ENCODE results near the gene EXD2.

DNA sequence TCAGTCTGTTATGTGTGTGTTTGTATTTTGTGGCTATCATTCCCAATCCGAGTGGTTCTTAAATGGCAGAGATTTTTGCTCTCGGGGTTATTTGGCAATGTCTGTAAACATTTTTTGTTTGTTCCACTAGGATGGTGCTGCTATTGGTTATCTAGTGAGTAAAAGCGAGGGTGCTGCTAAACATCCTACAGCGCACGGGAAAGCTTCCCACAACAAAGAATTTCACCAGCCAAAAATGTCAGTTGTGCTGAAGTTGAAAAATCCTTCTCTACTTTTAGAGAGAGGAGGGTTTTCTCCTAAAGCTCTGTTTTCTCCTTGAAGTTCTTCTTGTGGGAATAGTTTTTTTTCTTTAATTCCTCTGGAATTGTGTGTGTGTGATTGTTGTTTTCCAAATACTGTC, 2.4 kb downstream of the EXD2 start:
- TF ChIP-seq, protein P1, sequence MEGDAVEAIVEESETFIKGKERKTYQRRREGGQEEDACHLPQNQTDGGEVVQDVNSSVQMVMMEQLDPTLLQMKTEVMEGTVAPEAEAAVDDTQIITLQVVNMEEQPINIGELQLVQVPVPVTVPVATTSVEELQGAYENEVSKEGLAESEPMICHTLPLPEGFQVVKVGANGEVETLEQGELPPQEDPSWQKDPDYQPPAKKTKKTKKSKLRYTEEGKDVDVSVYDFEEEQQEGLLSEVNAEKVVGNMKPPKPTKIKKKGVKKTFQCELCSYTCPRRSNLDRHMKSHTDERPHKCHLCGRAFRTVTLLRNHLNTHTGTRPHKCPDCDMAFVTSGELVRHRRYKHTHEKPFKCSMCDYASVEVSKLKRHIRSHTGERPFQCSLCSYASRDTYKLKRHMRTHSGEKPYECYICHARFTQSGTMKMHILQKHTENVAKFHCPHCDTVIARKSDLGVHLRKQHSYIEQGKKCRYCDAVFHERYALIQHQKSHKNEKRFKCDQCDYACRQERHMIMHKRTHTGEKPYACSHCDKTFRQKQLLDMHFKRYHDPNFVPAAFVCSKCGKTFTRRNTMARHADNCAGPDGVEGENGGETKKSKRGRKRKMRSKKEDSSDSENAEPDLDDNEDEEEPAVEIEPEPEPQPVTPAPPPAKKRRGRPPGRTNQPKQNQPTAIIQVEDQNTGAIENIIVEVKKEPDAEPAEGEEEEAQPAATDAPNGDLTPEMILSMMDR (IDR thresholded peaks at IDR 0.05; ENCODE audit: low read depth, low read length): no peak
- TF ChIP-seq POLR2A (IDR thresholded peaks at IDR 0.05; ENCODE audit: extremely low read depth, insufficient read length): no peak
